Measurements from ENCODE around the gene TNFSF9.

TNFSF9 gene

DNA sequence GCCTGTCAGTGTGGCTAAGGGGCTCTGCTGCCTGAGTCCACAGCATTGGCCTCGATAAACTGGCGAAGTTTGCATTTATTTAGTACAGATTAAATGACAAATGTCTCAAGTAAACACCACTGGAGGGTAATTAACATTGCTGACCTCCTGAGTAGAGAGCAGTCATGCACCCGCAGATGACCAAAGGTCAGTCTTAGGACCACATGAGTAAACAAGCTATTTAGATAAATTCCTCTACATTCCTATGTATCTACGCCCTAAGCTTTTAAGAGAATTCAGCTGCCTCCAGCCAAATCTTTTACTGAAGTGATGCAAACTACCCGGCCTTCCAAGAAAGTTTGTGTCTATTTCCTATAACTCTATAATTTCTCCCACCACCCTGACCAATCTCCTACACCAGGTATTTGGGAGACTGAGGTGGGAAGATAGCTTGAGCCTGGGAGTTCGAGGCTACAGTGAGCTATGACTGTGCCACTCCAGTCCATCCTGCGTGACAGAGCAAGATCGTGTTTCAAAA, 37.2 kb downstream of the TNFSF9 start:
- Histone ChIP-seq H3K4me1 (ENCODE audit: control insufficient read depth, insufficient read depth, low read length) (peaks cover 8% of the 10 kb centered on the region), H3K36me3 (ENCODE audit: control insufficient read depth, insufficient read depth, low read length, severe bottlenecking) (no peaks in the 10 kb centered on the region), H3K27me3 (replicated peaks; ENCODE audit: control insufficient read depth, insufficient read depth, low read length) (peaks cover 20% of the 10 kb centered on the region), H3K4me3 (ENCODE audit: low read length) (no peak overlapping the region), H3K9ac (ENCODE audit: low read length) (no peak overlapping the region), H3K9me3 (ENCODE audit: control insufficient read depth, low read length) (peaks cover 19% of the 10 kb centered on the region)
- no peak for DNase-seq (ENCODE audit: low read depth)

DNA sequence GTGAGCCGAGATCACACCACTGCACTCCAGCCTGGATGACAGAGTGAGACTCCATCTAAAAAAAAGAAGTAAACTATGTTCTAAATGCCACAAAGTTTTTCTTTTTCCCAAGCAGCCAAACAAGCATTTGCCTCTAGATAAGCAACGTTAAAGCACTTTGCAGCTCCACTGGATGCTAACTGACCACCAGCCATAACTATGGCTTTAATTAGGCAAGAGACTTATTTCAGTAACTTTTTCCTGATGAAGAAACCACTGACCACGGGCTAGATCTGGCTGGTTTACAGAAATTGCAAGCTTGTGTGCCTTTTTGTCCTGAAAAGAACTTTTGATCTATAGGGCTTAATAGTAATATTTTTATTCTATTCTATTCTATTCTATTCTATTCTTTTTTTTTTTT, 38.0 kb downstream of the TNFSF9 start:
- Histone ChIP-seq H3K4me3 (ENCODE audit: low read length) (no peak overlapping the region), H3K9me3 (ENCODE audit: control insufficient read depth, low read length) (peaks cover 19% of the 10 kb centered on the region), H3K36me3 (ENCODE audit: control insufficient read depth, insufficient read depth, low read length, severe bottlenecking) (no peaks in the 10 kb centered on the region), H3K4me1 (ENCODE audit: control insufficient read depth, insufficient read depth, low read length) (peaks cover 8% of the 10 kb centered on the region), H3K9ac (ENCODE audit: low read length) (no peak overlapping the region), H3K27me3 (replicated peaks; ENCODE audit: control insufficient read depth, insufficient read depth, low read length) (peaks cover 19% of the 10 kb centered on the region)
- no peak for DNase-seq (ENCODE audit: low read depth)

DNA sequence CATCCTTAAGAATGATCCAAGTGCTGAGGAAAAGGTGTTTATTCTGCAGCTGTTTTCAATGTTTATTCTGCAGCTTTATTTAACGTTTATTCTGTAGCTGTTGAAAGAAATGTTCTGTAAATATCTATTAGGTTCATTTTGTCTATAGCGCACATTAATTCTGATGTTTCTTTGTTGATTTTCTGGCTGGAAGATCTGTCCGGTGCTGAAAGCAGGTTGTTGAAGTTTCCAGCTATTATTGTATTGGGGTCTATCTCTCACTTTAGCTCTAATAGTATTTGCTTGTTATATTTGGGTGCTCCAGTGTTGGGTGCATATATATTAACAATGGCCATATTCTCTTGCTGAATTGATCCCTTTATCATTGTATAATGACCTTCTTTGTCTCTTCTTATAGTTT, 39.9 kb downstream of the TNFSF9 start:
- H3K4me3 ChIP-seq (ENCODE audit: low read length), result no peak overlapping the region
- peaks cover 18% of the 10 kb centered on the region for H3K27me3 ChIP-seq (replicated peaks; ENCODE audit: control insufficient read depth, insufficient read depth, low read length)
- no peak overlapping the region for H3K9ac ChIP-seq (ENCODE audit: low read length)
- H3K4me1 ChIP-seq (ENCODE audit: control insufficient read depth, insufficient read depth, low read length), result peaks cover 8% of the 10 kb centered on the region
- H3K36me3 ChIP-seq (ENCODE audit: control insufficient read depth, insufficient read depth, low read length, severe bottlenecking), result no peaks in the 10 kb centered on the region
- peaks cover 11% of the 10 kb centered on the region for H3K9me3 ChIP-seq (ENCODE audit: control insufficient read depth, low read length)
- no peak for DNase-seq (ENCODE audit: low read depth)

DNA sequence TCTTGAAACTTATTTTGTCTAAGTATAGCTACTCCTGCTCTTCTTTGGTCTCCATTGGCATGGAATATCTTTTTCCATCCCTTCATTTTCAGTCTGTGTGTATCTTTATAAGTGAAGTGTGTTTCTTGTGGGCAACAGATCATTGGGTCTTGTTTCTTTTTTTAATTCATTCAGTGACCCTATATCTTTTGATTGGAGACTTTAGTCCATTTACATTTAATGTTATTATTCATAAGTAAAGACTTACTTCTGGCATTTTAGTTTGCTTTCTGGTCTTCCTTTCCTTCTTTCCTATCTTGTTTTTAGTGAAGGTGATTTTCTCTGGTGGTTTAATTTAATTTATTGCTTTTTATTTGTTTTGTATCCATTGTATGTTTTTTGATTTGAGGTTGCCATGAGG, 40.3 kb downstream of the TNFSF9 start:
- H3K4me1 ChIP-seq (ENCODE audit: control insufficient read depth, insufficient read depth, low read length), result peaks cover 8% of the 10 kb centered on the region
- H3K27me3 ChIP-seq (replicated peaks; ENCODE audit: control insufficient read depth, insufficient read depth, low read length), result peaks cover 18% of the 10 kb centered on the region
- peaks cover 11% of the 10 kb centered on the region for H3K9me3 ChIP-seq (ENCODE audit: control insufficient read depth, low read length)
- H3K4me3 ChIP-seq (ENCODE audit: low read length), result no peak overlapping the region
- no peak overlapping the region for H3K9ac ChIP-seq (ENCODE audit: low read length)
- DNase-seq (ENCODE audit: low read depth), result no peak
- H3K36me3 ChIP-seq (ENCODE audit: control insufficient read depth, insufficient read depth, low read length, severe bottlenecking), result no peaks in the 10 kb centered on the region

DNA sequence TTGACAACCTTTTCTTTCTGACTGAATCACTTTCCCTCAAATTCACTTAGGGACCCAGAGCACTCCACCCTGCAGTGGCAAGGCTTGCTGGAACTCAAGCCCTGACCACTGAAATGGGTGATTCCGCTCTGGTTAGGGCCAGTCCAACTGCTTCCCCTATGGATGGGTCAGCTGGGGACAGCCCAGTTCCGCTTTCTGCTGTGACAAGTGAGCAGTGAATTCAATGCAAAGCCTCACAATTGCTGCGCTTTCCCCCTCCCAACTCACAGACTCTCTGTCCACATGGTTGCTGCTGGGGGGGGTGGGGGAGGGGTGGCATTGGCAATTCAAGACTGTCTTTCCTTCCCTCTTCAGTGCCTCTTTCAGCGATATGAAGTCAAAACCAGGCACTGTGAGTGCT, 41.4 kb downstream of the TNFSF9 start:
- DNase-seq (ENCODE audit: low read depth), result no peak
- H3K36me3 ChIP-seq (ENCODE audit: control insufficient read depth, insufficient read depth, low read length, severe bottlenecking), result no peaks in the 10 kb centered on the region
- H3K9me3 ChIP-seq (ENCODE audit: control insufficient read depth, low read length), result peaks cover 11% of the 10 kb centered on the region
- no peak overlapping the region for H3K9ac ChIP-seq (ENCODE audit: low read length)
- H3K4me1 ChIP-seq (ENCODE audit: control insufficient read depth, insufficient read depth, low read length), result peaks cover 8% of the 10 kb centered on the region
- H3K27me3 ChIP-seq (replicated peaks; ENCODE audit: control insufficient read depth, insufficient read depth, low read length), result peaks cover 18% of the 10 kb centered on the region
- H3K4me3 ChIP-seq (ENCODE audit: low read length), result no peak overlapping the region

DNA sequence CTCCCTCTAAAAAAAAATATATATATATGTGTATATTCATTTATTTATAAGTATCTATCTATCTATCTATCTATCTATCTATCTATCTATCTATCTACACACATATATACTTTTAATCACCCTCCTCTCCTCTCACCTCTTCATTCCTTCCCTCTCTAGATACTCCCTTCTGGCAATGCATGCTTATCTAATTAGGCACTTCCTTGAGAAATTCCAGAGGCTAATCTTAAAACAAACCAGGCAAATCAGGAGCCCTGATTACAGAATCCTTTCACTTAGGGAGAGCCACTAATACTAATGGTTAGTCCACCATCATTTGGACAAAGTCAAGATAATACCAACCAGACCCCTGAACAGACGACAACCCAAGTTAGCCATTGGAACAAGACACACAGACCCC, 42.5 kb downstream of the TNFSF9 start:
- no peak overlapping the region for H3K4me3 ChIP-seq (ENCODE audit: low read length)
- H3K4me1 ChIP-seq (ENCODE audit: control insufficient read depth, insufficient read depth, low read length), result peaks cover 5% of the 10 kb centered on the region
- peaks cover 11% of the 10 kb centered on the region for H3K9me3 ChIP-seq (ENCODE audit: control insufficient read depth, low read length)
- H3K27me3 ChIP-seq (replicated peaks; ENCODE audit: control insufficient read depth, insufficient read depth, low read length), result peaks cover 18% of the 10 kb centered on the region
- no peak overlapping the region for H3K9ac ChIP-seq (ENCODE audit: low read length)
- no peaks in the 10 kb centered on the region for H3K36me3 ChIP-seq (ENCODE audit: control insufficient read depth, insufficient read depth, low read length, severe bottlenecking)
- no peak for DNase-seq (ENCODE audit: low read depth)

DNA sequence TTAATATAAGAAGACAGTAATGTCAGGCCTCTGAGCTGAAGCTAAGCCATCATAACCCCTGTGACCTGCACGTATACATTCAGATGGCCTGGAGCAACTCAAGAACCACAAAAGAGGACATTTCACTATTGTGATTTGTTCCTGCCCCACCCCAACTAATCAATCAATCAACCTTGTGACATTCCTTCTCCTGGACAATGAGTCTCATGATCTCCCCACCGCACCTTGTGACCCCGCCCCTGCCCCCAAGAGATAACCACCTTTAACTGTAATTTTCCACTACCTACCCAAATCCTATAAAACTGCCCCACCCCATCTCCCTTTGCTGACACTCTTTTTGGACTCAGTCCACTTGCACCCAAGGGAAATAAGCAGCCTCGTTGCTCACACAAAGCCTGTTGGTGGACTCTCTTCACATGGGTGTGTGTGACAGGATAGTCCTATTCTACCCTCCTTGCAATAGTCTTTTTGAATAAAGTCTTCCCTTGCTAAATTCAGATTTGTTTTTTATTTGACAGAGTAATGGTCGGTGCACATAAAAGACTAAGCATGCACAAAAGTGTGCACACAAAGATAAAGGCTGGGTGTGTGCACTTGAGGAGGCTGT, 46.1 kb downstream of the TNFSF9 start:
- Histone ChIP-seq H3K4me1 (ENCODE audit: control insufficient read depth, insufficient read depth, low read length) (no peaks in the 10 kb centered on the region), H3K36me3 (ENCODE audit: control insufficient read depth, insufficient read depth, low read length, severe bottlenecking) (no peaks in the 10 kb centered on the region), H3K27me3 (replicated peaks; ENCODE audit: control insufficient read depth, insufficient read depth, low read length) (peaks cover 14% of the 10 kb centered on the region), H3K9ac (ENCODE audit: low read length) (no peak overlapping the region), H3K9me3 (ENCODE audit: control insufficient read depth, low read length) (no peaks in the 10 kb centered on the region), H3K4me3 (ENCODE audit: low read length) (no peak overlapping the region)
- no peak for DNase-seq (ENCODE audit: low read depth)

DNA sequence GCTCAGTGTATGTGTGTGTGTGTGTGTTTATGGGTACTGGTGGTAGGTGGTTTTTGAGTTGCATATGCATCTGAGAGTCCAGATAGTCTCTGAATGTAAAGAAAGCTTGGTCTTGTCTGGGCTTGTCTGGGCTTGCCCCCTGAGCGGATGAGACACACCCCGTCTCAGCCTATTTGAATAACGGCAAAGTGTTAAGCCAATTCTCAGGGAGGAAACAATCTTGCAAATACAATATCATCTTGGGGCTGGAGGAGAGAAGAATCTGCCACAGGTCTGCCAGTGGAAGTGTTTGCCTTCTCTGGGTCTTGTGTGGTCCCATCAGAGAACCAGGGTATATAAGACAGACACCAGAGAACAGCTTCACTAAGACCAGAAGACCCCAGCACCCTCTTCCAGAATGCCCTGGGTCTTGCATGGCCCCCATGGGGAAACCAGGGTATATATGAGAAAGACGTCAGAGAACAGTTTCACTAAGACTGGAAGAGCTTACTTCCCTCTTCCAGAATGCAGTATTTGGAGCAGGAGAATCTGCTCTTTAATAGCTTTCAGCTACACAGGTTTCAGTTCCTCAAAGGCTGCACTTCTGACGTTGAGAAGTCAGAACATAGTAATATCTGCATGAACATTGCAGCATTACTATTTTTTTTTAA, 46.8 kb downstream of the TNFSF9 start:
- DNase-seq (ENCODE audit: low read depth), result no peak
- no peak overlapping the region for H3K9ac ChIP-seq (ENCODE audit: low read length)
- H3K4me1 ChIP-seq (ENCODE audit: control insufficient read depth, insufficient read depth, low read length), result no peaks in the 10 kb centered on the region
- H3K27me3 ChIP-seq (replicated peaks; ENCODE audit: control insufficient read depth, insufficient read depth, low read length), result peaks cover 12% of the 10 kb centered on the region
- no peaks in the 10 kb centered on the region for H3K36me3 ChIP-seq (ENCODE audit: control insufficient read depth, insufficient read depth, low read length, severe bottlenecking)
- H3K4me3 ChIP-seq (ENCODE audit: low read length), result no peak overlapping the region
- H3K9me3 ChIP-seq (ENCODE audit: control insufficient read depth, low read length), result no peaks in the 10 kb centered on the region

DNA sequence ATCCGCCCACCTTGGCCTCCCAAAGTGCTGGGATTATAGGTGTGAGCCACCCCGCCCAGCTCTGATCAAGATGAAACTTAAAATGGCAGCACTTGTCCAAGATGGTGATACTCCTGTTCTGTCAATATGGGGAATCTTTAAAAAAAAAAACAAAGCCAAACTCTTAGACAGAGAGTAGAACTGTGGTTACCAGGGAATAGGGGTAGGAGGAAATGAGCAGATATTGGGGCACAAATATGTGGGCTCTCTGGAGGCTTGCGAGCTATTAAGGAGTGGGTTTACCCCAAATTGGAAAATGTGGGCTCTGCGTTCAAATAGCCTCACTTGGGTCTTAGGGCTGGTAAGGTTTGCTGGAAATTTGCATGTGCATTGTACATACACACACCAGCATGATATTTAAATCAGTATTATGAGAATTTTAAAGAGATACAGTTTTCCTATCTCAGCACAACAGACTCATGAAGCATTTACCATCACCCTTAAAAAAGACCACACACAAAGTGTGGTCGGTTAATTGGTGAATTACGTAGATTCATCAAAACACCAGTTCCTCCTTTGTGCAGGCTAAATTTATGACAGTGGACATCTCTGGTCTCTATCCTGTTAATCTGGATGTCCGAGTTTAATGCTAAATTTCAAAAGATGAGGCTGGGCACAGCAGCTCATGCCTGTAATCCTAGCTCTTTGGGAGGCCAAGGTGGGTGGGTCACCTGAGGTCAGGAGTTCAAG, 48.8 kb downstream of the TNFSF9 start:
- no peak for DNase-seq (ENCODE audit: low read depth)
- Histone ChIP-seq H3K4me1 (ENCODE audit: control insufficient read depth, insufficient read depth, low read length) (no peaks in the 10 kb centered on the region), H3K27me3 (replicated peaks; ENCODE audit: control insufficient read depth, insufficient read depth, low read length) (peaks cover 10% of the 10 kb centered on the region), H3K4me3 (ENCODE audit: low read length) (no peak overlapping the region), H3K9ac (ENCODE audit: low read length) (no peak overlapping the region), H3K36me3 (ENCODE audit: control insufficient read depth, insufficient read depth, low read length, severe bottlenecking) (no peaks in the 10 kb centered on the region), H3K9me3 (ENCODE audit: control insufficient read depth, low read length) (no peaks in the 10 kb centered on the region)

DNA sequence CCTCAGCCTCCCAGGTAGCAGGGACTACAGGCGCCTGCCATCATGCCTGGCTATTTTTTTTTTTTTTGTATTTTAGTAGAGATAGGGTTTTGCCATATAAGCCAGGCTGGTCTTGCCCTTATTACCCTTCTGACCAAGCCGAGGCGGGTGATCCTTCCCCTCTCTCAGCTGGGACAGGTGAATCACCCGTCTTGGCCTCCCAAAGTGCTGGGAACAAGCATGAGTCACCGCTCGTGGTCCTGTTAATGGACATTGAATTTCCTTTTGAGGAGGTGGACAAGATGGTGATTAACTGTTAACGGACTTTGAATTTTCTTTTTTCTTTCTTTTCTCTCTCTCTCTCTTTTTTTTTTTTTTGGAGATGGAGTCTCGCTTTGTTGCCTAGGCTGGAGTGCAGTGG, 49.5 kb downstream of the TNFSF9 start:
- H3K27me3 ChIP-seq (replicated peaks; ENCODE audit: control insufficient read depth, insufficient read depth, low read length), result peaks cover 7% of the 10 kb centered on the region
- no peak for DNase-seq (ENCODE audit: low read depth)
- no peak overlapping the region for H3K9ac ChIP-seq (ENCODE audit: low read length)
- no peaks in the 10 kb centered on the region for H3K9me3 ChIP-seq (ENCODE audit: control insufficient read depth, low read length)
- H3K36me3 ChIP-seq (ENCODE audit: control insufficient read depth, insufficient read depth, low read length, severe bottlenecking), result no peaks in the 10 kb centered on the region
- no peaks in the 10 kb centered on the region for H3K4me1 ChIP-seq (ENCODE audit: control insufficient read depth, insufficient read depth, low read length)
- no peak overlapping the region for H3K4me3 ChIP-seq (ENCODE audit: low read length)
